B cell (primary cell): ENCODE results near the gene TPI1. TPM values are rescaled to one million over a fixed set of nuclear protein-coding genes. Genes with fewer than 3 reads are reported as not detected.
A peak's percentile ranks its signal among the peaks of the same experiment; 100 is the strongest.
"Not testable (repeated sequence)": the region's sequence is repeated elsewhere in the genome, so short reads cannot be mapped to it uniquely, and the experiment has no call there.

Experiments used
- ATAC-seq: fragments of 200-7000 bp; cut with Tn5 transposase; one replicate; pipeline ENCODE4 v1.10.0; 2021; ENCODE audit warnings: low read depth, mild to moderate bottlenecking, moderate number of reproducible peaks, moderate library complexity
- CTCF ChIA-PET: fragments of 350-600 bp; sonication (Branson Sonifier 250); formaldehyde crosslinking; loops from one replicate; lab custom pipeline; 2021; ENCODE audit warnings: antibody characterized with exemption, inconsistent platforms; lab: Charles Lee
- POLR2A ChIA-PET: fragments of 350-600 bp; sonication (Branson Sonifier 250); formaldehyde crosslinking; loops from one replicate; lab custom pipeline; 2021; ENCODE audit warnings: antibody characterized with exemption; lab: Charles Lee
- DNase-seq: peaks from one replicate; pipeline ENCODE4 v3.0.0; 2013
- H2AFZ ChIP-seq: 2 replicates; pipeline ENCODE4 v1.6.1; 2012; ENCODE audit warnings: mild to moderate bottlenecking, low read depth, low read length; ENCODE audit not compliant: insufficient read depth, poor library complexity, severe bottlenecking
- H3K27ac ChIP-seq, 2 donors: 1 replicate in 1 of 2; 2 replicates in 1 of 2; pipeline ENCODE4 v1.5.1; 2012 to 2013; ENCODE audit warnings: low read length in 2 of 2, mild to moderate bottlenecking in 2 of 2, moderate library complexity in 1 of 2
- H3K27me3 ChIP-seq, 4 experiments: fragments of 200-600 bp in 1 of 4; sonication (generic) in 1 of 4; replicated peaks in 1 of 4; 1 replicate in 2 of 4; 2 replicates in 2 of 4; pipeline versions ENCODE4 v1.6.1 to v1.7.0; 2013 to 2016; ENCODE audit warnings: low read length in 3 of 4, mild to moderate bottlenecking in 2 of 4, mixed read lengths in 1 of 4, moderate library complexity in 1 of 4; ENCODE audit not compliant: insufficient read depth in 4 of 4, control insufficient read depth in 3 of 4; ENCODE audit errors: control extremely low read depth in 1 of 4
- H3K36me3 ChIP-seq, 2 experiments: replicated peaks in 1 of 2; 1 replicate in 1 of 2; 2 replicates in 1 of 2; pipeline versions ENCODE4 v1.6.1 to v1.7.1; 2013; ENCODE audit warnings: low read length in 1 of 2; ENCODE audit not compliant: insufficient read depth in 2 of 2, control insufficient read depth in 1 of 2; ENCODE audit errors: control extremely low read depth in 1 of 2, extremely low read depth in 1 of 2
- H3K4me1 ChIP-seq, 2 donors: fragments of 200-600 bp in 1 of 2; sonication (generic) in 1 of 2; 1 replicate in 1 of 2; 2 replicates in 1 of 2; pipeline versions ENCODE4 v1.5.1 to v1.6.1; 2013 to 2017; ENCODE audit warnings: low read length in 2 of 2; ENCODE audit not compliant: control insufficient read depth in 2 of 2, insufficient read depth in 2 of 2
- H3K4me2 ChIP-seq: replicated peaks from 2 replicates; pipeline ENCODE3; 2012; ENCODE audit warnings: mild to moderate bottlenecking, low read depth, low read length; ENCODE audit not compliant: poor library complexity, severe bottlenecking
- H3K4me3 ChIP-seq, 5 experiments: fragments of 200-600 bp in 1 of 5; sonication (generic) in 1 of 5; 1 replicate in 3 of 5; 2 replicates in 2 of 5; pipeline versions ENCODE4 v1.5.1 to v1.7.0; 2011 to 2016; ENCODE audit warnings: low read length in 4 of 5, mild to moderate bottlenecking in 4 of 5, low read depth in 2 of 5, control low read depth in 1 of 5, moderate library complexity in 1 of 5; ENCODE audit not compliant: insufficient read depth in 1 of 5; ENCODE audit errors: control extremely low read depth in 1 of 5, extremely low read depth in 1 of 5
- H3K79me2 ChIP-seq: fragments of 200-600 bp; sonication (generic); one replicate; pipeline ENCODE4 v1.6.0; 2016; ENCODE audit warnings: low read length; ENCODE audit not compliant: control insufficient read depth, insufficient read depth
- H3K9ac ChIP-seq: fragments of 200-600 bp; sonication (generic); 2 replicates; pipeline ENCODE4 v1.6.1; 2017; ENCODE audit warnings: mild to moderate bottlenecking, low read length, moderate library complexity
- H3K9me3 ChIP-seq, 3 donors: one replicate each; pipeline versions ENCODE4 v1.6.1 to v1.7.1; 2013; ENCODE audit warnings: low read length in 2 of 3; ENCODE audit not compliant: control insufficient read depth in 2 of 3, insufficient read depth in 1 of 3; ENCODE audit errors: control extremely low read depth in 1 of 3
- H4K20me1 ChIP-seq: 2 replicates; pipeline ENCODE4 v1.6.0; 2012; ENCODE audit warnings: mild to moderate bottlenecking, low read length; ENCODE audit not compliant: insufficient read depth, control insufficient read depth, poor library complexity, severe bottlenecking
- H3K27ac Mint-ChIP-seq: one replicate; pipeline ENCODE4 v1.8.0; 2021; ENCODE audit warnings: mixed read lengths
- H3K27me3 Mint-ChIP-seq: one replicate; pipeline ENCODE4 v1.8.0; 2021; ENCODE audit warnings: mixed read lengths
- H3K4me1 Mint-ChIP-seq: one replicate; pipeline ENCODE4 v1.8.0; 2021; ENCODE audit warnings: mixed read lengths
- H3K4me3 Mint-ChIP-seq: one replicate; pipeline ENCODE4 v1.8.0; 2021; ENCODE audit warnings: mixed read lengths
- H3K9me3 Mint-ChIP-seq: one replicate; pipeline ENCODE4 v1.8.0; 2022; ENCODE audit warnings: mixed read lengths; ENCODE audit not compliant: insufficient read depth
- EZH2 ChIP-seq: IDR thresholded peaks from 2 replicates; pipeline ENCODE4 v1.6.1; 2012; ENCODE audit warnings: borderline replicate concordance, low read depth, mild to moderate bottlenecking, moderate library complexity, low read length; ENCODE audit not compliant: insufficient read depth, poor library complexity, severe bottlenecking
- WGBS: methylation state at CpG from one replicate; pipeline ENCODE4 v1.1.5; 2013; ENCODE audit warnings: missing lambda C conversion rate; ENCODE audit not compliant: insufficient coverage; 5-methylcytosine and 5-hydroxymethylcytosine counted together
- intact Hi-C: fragments of 100-400 bp; cut with micrococcal nuclease; formaldehyde crosslinking; loops from one replicate; pipeline ENCODE4 v1.10.0; 2022
- polyA plus RNA-seq: library from polyadenylated mRNA; depleted of rRNA; stranded (reverse); fragments of >200 nt; gene quantifications from 2 replicates; pipeline ENCODE4 v1.2.3, GENCODE V29; 2012
- total RNA-seq, 2 donors: library from RNA; stranded (reverse); fragments of 120-200 nt in 1 of 2; gene quantifications; 1 replicate in 1 of 2; 2 replicates in 1 of 2; pipeline versions ENCODE4 v1.2.3 to v1.2.4, GENCODE V29; 2013 to 2022
- TF ChIP-seq, protein P1 (sequence below): fragments of 200-600 bp; IDR thresholded peaks from one replicate; pipeline ENCODE4 v1.8.0; 2022; ENCODE audit warnings: antibody characterized with exemption, mild to moderate bottlenecking

The TPI1 gene
- total and polyA plus RNA-seq, 2 donors (not counting 1 experiment from before 2014, with no cell fraction given) = 181 to 187 TPM

DNA sequence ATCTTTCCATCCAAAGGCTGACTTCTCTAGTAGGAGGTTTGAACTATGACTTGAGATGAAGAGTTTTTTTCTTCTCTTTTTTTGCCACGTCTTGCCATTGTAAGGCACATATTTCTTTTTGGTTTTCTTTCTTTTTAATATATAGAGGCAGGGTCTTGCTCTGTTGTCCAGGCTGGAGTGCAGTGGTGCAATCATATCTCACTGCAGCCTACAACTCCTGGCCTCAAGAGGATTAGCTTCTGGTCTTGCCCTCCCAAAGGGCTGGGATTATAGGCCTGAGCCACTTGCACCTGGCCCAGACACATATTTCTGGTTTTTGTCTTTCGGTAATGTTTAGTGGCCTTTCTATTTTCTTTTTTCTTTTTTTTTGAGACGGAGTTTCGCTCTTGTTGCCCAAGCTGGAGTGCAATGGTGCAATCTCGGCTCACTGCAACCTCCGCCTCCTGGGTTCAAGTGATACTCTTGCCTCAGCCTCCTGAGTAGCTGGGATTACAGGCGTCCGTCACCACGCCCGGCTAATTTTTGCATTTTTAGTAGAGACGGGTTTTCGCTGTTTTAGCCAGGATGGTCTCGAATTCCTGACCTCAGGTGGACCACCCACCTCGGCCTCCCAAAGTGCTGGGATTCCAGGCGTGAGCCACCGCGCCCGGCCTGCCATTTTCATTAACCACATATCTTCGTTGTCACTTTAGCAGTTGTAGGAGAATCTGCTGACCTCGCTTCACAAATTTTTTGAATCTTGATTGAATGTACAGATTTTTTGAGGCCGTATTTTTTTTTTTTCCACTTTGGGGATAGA is 22.6 kb downstream of the TPI1 start:
- H3K27me3 Mint-ChIP-seq, H3K27ac ChIP-seq, H3K9me3 Mint-ChIP-seq, CTCF ChIA-PET, intact Hi-C loops, H3K9me3 ChIP-seq, H3K9ac ChIP-seq, H4K20me1 ChIP-seq, H3K4me3 ChIP-seq, H3K36me3 ChIP-seq, ATAC-seq, H3K79me2 ChIP-seq, H3K27me3 ChIP-seq, DNase-seq: not testable (repeated sequence)
- 93% methylated on average over 12 of the region's 21 CpGs for WGBS
- peak overlapping the region; percentile 87 for H3K4me3 Mint-ChIP-seq
- Histone ChIP-seq H3K4me2 (peak overlapping the region; percentile 75), H2AFZ (peak overlapping the region; percentile 74), H3K4me1 (peaks cover 9 to 13% of the 10 kb centered on the region in 2 donors)
- POLR2A ChIA-PET = interaction anchor here (1.3 kb wide), 1 partner anchor 16 kb away, joined by 3 read pairs; no protein-coding TSS in a partner anchor
- H3K4me1 Mint-ChIP-seq = peaks cover 15% of the 10 kb centered on the region
- H3K27ac Mint-ChIP-seq = peak overlapping the region; percentile 91

DNA sequence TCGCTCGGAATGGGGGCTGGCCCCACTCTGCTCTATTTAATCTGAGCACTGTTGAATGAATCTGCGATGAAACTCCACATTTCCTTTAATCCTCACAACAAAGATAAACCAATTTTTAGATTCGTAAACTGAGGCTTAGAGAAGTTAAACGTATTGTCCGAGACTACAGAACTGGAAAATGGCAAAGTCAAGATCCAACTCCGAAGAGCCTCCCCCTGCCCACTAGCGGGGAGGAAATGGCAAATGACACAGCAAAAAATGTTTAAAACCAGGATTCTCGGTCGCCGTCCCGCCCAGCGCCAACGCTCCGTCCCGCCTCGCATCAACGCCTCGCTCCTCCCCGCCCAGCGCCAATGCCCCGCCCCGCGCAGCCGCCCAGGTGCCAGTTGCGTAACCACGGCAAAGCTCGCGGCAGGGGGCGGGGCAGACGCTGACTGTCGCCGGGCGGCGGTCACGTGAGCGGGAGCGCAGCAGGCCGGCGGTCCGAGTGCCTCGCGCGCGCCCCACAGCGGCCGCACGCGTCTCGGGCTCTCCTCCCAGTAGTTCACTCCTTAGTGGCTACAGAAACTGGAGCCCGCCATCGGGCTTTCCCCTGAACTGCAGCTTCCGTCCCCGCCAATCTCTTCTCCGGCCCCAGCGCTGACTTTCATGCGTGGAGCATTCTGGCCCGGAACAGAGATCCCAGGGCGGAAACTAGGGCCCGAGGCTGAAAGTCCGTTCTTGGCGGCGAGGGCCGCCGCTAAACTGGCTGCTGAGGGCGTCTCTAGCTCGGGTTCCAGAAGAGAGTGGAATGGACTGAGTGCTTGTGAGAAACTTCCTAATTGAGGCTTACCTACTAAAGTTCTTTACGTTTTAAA is 23.7 kb downstream of the TPI1 start:
- ATAC-seq (peak; percentile 95), DNase-seq (peak; percentile 98)
- Mint-ChIP-seq H3K27me3 (no peaks in the 10 kb centered on the region), H3K27ac (peak overlapping the region; percentile 91), H3K4me1 (peaks cover 15% of the 10 kb centered on the region), H3K4me3 (peak overlapping the region; percentile 87), H3K9me3 (no peaks in the 10 kb centered on the region)
- Histone ChIP-seq H3K4me3 (peak overlapping the region; percentile 61 to 79 (median 76)), H3K9me3 (no peaks in the 10 kb centered on the region), H3K36me3 (no peaks in the 10 kb centered on the region), H3K9ac (peak overlapping the region; percentile 68), H3K79me2 (peaks cover 4% of the 10 kb centered on the region), H3K27ac (peak overlapping the region; percentile 93 to 94), H3K4me2 (peak overlapping the region; percentile 75), H4K20me1 (no peaks in the 10 kb centered on the region), H2AFZ (peak overlapping the region; percentile 79), H3K4me1 (peaks cover 9 to 13% of the 10 kb centered on the region in 2 donors), H3K27me3 (no peaks in the 10 kb centered on the region)
- CTCF ChIA-PET = interaction anchor here (0.7 to 2.7 kb wide), 26 partner anchors 9 to 338 kb away, joined by 3 to 77 read pairs (median 5); partner anchors contain the start of genes C12orf57, CDCA3, ENO2 and LPCAT3
- intact Hi-C loops = loop anchor here (1.0 kb wide), 8 partner anchors 13 to 138 kb away; partner anchors contain the start of genes EMG1, LPCAT3, LRRC23 and MLF2
- 2% methylated on average over 62 of the region's 68 CpGs for WGBS
- TF ChIP-seq, protein P1, sequence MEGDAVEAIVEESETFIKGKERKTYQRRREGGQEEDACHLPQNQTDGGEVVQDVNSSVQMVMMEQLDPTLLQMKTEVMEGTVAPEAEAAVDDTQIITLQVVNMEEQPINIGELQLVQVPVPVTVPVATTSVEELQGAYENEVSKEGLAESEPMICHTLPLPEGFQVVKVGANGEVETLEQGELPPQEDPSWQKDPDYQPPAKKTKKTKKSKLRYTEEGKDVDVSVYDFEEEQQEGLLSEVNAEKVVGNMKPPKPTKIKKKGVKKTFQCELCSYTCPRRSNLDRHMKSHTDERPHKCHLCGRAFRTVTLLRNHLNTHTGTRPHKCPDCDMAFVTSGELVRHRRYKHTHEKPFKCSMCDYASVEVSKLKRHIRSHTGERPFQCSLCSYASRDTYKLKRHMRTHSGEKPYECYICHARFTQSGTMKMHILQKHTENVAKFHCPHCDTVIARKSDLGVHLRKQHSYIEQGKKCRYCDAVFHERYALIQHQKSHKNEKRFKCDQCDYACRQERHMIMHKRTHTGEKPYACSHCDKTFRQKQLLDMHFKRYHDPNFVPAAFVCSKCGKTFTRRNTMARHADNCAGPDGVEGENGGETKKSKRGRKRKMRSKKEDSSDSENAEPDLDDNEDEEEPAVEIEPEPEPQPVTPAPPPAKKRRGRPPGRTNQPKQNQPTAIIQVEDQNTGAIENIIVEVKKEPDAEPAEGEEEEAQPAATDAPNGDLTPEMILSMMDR = peak; percentile 90
- TF ChIP-seq EZH2 = no peak
- POLR2A ChIA-PET = interaction anchor here (0.6 to 1.6 kb wide), 13 partner anchors 9 to 78 kb away, joined by 3 to 30 read pairs (median 4); partner anchors contain the start of genes C12orf57, CDCA3, ENO2 and RNU7-1
